GM19438 (cell line): ENCODE results near the gene RAB1B.
A peak's percentile ranks its signal among the peaks of the same experiment; 100 is the strongest.

ENCODE experiments used
- ATAC-seq: cut with Tn5 transposase; IDR thresholded peaks from one replicate; pipeline ENCODE4 v1.9.1; 2021; ENCODE audit warnings: low read depth; ENCODE audit not compliant: unreplicated experiment

RAB1B gene

GRCh38 chr11:66268244-66268951 lies at the start of gene RAB1B:
TSS of gene RAB1B (plus strand) at chr11:66268639. CDS start at chr11:66268680, 41 bp downstream.
- peak; percentile 68 for ATAC-seq

DNA sequence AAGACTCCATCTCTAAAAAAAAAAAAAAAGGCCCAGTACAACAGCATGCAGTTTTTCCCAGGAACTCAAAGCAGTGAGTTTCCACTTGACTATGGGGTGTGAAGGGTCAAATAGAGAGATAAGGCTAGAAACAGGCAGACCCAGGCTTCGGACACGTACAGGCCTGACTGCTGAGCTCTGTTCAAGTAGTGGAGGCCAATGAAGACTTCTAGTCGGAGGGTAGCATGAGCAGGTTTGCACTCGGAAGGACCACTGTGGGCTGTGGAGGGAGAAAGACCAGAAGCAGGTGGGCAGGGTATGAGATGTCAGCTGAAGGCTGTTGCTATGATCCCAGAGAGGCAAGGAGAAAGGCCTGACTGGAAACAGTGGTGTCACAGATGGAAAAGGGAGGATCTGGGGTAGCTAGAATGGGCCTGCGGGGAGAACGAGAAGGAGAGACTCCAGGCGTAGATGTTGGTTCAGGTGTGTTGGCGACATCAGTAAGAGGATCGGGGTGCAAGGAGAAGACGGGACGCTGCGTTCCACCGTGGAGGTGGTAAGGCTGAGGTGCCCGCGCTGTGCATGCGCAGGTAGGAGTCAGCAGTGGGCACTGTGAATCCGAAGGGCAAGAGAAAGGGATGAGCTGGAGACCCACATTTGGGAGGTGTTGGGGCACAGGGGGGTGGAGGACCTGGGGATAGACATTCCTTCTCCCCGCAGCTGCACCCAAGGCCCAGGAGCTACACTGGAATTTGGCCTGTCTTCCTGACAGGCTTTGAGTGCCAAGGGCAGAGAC lies 49.4 kb upstream of the RAB1B start:
- ATAC-seq, result no peak

DNA sequence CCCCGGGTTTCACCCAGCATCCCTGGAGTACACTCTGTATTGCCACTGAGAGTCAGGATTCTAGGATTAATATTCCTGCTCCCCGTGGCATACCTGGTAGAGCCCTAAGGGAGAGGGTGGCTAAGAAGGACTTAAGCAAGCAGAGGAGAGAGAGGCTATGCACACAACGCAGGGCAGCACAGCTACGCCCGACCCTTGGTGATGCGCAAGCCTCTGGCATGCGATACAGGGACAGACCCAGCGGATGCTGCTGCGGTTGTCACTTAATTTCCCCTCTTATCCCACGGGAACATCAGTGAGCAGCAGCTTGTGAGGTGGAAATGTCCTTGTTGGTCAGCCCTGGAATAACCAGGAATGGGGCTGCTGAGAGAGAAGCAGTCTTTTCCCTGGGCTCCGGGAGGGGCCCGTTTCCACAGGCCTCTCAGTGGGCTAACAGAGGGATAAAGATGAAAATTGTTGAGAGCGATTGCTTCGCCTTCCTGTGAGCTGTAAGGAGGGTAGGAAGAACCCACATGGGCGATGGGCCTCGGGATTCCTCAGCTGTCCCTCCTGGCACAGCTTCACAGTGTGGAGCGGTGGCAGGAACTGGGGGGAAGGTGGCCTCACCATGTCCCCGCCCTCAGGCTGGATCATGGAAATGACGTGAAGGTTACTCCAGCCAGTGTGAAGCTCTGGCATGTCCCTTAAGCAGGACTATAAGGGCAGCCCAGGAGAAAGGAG lies 48.4 kb upstream of the RAB1B start:
- no peak for ATAC-seq

DNA sequence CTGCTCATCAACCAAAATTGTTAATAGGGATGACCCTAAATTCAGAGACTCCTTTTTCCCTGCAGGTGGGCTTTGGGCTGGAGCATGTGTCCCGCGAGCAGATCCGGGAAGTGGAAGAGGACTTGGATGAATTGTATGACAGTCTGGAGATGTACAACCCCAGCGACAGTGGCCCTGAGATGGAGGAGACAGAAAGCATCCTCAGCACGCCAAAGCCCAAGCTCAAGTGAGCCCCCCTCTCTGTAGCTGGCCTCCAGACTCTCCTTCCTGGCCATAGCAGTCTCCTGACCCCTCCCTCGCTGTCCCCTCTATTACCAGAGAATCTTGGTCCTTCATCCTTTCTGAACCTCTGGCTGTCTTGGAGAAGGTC lies 47.9 kb upstream of the RAB1B start:
- ATAC-seq, result no peak

GRCh38 chr11:66221012-66221411 lies 47.4 kb upstream of the RAB1B start:
- no peak for ATAC-seq

DNA sequence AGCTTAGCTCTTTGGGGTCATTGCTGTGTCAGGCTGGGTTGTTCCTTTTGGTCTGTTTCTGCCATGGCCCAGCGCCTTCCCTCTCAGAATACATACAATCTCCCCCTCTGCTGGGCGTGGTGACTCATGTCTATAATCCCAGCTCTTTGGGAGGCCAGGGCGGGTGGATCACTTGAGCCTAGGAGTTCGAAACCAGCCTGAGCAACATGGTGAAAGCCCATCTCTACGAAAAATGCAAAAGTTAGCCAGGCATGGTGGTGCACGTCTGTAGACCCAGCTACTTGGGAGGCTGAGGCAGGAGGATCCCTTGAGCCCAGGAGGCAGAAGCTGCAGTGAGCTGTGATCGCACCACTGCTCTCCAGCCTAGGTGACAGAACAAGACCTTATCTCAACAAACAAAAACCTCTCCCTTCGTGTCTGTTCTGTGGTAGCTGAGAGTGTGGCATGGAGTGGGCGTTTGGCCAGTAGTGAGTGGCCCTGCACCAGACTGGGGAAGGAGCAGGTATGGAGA lies 46.7 kb upstream of the RAB1B start:
- ATAC-seq, result no peak

GRCh38 chr11:66222358-66223149 lies 45.9 kb upstream of the RAB1B start:
- ATAC-seq, result peak; percentile 84

DNA sequence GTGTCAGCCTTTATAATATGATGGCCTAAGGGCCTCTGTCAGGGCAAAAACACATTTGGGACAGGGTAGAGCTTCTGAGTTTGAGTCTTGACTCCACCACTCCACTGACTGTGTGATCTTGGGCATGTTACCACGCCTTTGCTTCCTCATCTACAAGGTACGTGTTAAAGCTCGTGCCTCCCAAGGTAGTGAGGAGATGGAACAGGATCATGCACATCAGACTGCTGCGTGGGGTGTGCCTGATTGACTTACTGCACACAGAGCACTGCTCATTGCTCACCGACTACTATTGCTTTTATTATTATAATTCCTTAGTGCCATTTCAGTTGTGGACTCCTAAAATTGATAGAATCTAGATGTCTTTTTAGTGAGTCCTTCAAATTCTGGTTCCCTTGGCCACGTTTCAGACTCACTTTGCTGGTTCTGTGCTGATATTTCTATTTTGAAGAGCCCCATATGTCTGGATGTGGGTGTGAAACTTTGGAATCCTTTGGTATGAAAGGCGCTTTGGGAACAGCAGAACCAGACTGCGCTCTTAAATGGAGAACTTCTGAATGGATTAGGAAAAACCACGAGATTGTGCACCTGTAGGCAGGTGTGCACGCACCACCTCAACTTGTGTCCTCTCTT lies 44.1 kb upstream of the RAB1B start:
- no peak for ATAC-seq

GRCh38 chr11:66225066-66225465 lies 43.4 kb upstream of the RAB1B start:
- no peak for ATAC-seq

DNA sequence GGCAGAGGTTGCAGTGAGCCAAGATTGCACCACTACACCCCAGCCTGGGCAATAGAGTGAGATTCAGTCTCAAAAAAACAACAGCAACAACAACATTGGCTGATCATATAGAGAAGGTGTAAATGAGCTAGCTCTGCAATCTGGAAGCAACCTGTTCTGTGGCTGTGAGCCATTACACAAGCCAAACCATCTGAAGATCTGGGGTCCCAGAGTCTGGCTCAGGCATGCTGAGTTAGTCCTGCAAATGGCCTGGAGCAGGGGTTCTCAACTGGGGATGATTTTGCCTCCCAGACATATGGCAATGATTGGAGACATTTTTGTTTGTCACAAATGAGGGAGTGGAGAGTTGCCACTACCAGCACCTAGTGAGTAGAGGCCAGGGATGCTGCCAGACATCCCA lies 42.3 kb upstream of the RAB1B start:
- ATAC-seq, result no peak

GRCh38 chr11:66227700-66228099 lies 40.7 kb upstream of the RAB1B start:
- no peak for ATAC-seq

GRCh38 chr11:66228521-66228920 lies 39.9 kb upstream of the RAB1B start:
- no peak for ATAC-seq

DNA sequence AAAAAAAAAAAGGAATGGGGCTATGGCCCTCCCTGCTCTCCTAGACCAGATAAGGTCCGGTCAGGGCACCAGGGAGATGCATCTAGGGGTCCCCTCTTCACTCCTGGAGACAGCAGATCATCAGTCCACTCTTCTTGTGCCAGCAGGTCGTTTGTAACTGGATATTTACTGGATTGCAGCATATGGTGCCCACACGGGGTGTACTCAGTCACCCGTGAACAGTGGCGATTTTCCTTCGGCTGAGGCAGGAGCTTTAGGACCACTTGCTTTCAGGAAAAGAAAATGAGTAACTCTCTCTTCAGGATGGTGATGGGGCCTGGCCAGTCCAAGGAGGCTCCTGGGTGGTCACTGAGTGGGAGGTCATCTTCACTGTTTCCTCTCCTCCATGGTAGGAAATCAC lies 38.3 kb upstream of the RAB1B start:
- ATAC-seq, result no peak

DNA sequence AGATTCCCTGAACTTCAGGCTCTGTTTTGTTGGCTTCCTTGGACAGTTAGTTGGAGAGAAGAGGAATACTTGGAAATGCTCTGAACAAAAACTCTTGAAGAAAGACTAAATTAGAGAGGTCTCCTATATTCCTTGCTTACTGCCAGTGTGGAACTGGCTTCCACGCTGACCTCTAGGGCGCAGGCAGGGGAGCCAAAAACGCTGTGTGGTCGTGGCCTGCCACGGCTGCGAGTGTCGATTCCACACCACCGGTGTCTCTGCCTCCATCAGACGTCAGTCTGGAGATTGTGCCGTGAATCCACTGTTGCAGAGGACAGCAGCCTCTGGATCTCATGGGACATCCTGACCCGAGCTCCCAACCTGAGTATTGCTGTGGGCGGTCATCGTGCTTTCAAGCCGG lies 37.5 kb upstream of the RAB1B start:
- ATAC-seq, result no peak

GRCh38 chr11:66231561-66231960 lies 36.9 kb upstream of the RAB1B start:
- ATAC-seq, result no peak

DNA sequence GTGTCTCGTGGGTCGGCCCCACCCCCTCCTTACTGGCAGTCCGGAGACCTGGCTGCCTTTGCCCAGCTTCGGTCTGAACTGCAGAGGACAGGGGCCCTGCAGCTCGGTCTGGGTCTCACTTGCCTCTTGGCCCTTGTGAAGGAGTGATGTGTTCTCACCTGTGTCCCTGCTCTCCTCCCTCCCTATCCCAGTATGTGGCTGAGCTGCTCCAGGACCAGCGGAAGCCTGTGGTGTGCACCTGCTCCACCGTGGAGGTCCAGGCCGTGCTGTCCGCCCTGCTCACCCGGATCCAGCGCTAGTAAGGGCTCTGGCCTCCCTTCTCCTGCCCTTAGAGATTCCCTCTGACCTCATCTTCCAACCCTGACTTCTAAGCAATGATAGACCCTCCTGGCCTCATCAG lies 35.7 kb upstream of the RAB1B start:
- ATAC-seq, result no peak

GRCh38 chr11:66233301-66233700 lies 35.1 kb upstream of the RAB1B start:
- ATAC-seq, result no peak

- ATAC-seq, result no peak
Measured at GRCh38 chr11:66235141-66235540, 33.3 kb upstream of the RAB1B start.

- no peak for ATAC-seq
Measured at GRCh38 chr11:66237867-66238266, 30.6 kb upstream of the RAB1B start.

GRCh38 chr11:66238786-66239413 lies 29.5 kb upstream of the RAB1B start:
- no peak for ATAC-seq
